Right renal pelvis (tissue), 4 donors: ENCODE measurements around the gene PCSK6. TPM values are rescaled to one million over a fixed set of nuclear protein-coding genes. Genes with fewer than 3 reads are reported as not detected.

Experiments
- DNase-seq, 4 donors: peaks; one replicate each; pipeline ENCODE4 v3.0.0-alpha.2; 2013; ENCODE audit warnings: low read depth in 4 of 4, low spot score in 3 of 4, missing footprints in 1 of 4
- polyA plus RNA-seq, 4 donors: library from polyadenylated mRNA; unstranded; fragments of 120-200 nt; gene quantifications; one replicate each; pipeline ENCODE4 v1.2.1, GENCODE V29; 2013; ENCODE audit not compliant: insufficient read length in 4 of 4

Gene PCSK6
- polyA plus RNA-seq, 4 donors: 6.7 to 9.4 (median 7.1) TPM

- DNase-seq: no peak
Measured at GRCh38 chr15:101500865-101501551, 11.5 kb upstream of the PCSK6 start.

GRCh38 chr15:101499863-101500713 is 10.6 kb upstream of the PCSK6 start:
- no peak for DNase-seq

GRCh38 chr15:101498717-101499480 is 9.4 kb upstream of the PCSK6 start:
- DNase-seq: no peak

- DNase-seq: no peak
Measured at GRCh38 chr15:101498076-101498716, 8.7 kb upstream of the PCSK6 start.

GRCh38 chr15:101497484-101498034 is 8.1 kb upstream of the PCSK6 start:
- no peak for DNase-seq

- no peak for DNase-seq
Measured at GRCh38 chr15:101497017-101497416, 7.5 kb upstream of the PCSK6 start.

- DNase-seq: no peak
Measured at GRCh38 chr15:101496198-101496986, 6.9 kb upstream of the PCSK6 start.

GRCh38 chr15:101495334-101496197 is 6.1 kb upstream of the PCSK6 start:
- no peak for DNase-seq

- no peak for DNase-seq
Measured at GRCh38 chr15:101494251-101494796, 4.8 kb upstream of the PCSK6 start.

GRCh38 chr15:101492766-101493692 is 3.5 kb upstream of the PCSK6 start:
- no peak for DNase-seq

GRCh38 chr15:101491734-101492640 is 2.5 kb upstream of the PCSK6 start:
- no peak for DNase-seq

GRCh38 chr15:101490922-101491733 is 1.6 kb upstream of the PCSK6 start:
- DNase-seq: no peak

GRCh38 chr15:101490408-101490891 is 943 bp upstream of the PCSK6 start:
- DNase-seq: no peak

GRCh38 chr15:101489237-101489598 is 289 bp downstream of the PCSK6 start:
- DNase-seq: no peak
